HG03521 (cell line): ENCODE data around the gene SRGAP2B.
"Not testable (repeated sequence)": the region's sequence is repeated elsewhere in the genome, so short reads cannot be mapped to it uniquely, and the experiment has no call there.

ENCODE experiments used
- ATAC-seq: cut with Tn5 transposase; IDR thresholded peaks from one replicate; pipeline ENCODE4 v1.9.1; 2021; ENCODE audit warnings: mild to moderate bottlenecking, moderate library complexity; ENCODE audit not compliant: unreplicated experiment

SRGAP2B gene

DNA sequence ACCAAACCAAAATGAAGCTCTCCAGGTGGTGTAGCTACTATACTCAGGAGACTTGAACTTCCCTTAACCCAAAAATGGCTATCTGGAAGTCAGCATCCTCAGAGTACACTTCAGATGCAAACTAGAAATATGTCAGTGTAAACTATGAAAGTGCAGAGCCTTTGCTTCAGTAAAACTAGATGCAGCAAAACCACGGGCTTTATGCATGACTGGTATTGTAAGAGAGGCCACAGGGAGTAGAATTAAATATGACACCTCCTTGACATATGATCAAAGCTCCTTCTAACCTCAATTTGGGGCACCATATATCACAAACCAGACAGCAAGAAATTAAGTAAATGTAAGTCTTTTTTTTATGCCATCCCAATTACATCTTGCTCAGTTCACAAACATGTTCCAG lies 47.6 kb downstream of the SRGAP2B start:
- ATAC-seq = not testable (repeated sequence)

DNA sequence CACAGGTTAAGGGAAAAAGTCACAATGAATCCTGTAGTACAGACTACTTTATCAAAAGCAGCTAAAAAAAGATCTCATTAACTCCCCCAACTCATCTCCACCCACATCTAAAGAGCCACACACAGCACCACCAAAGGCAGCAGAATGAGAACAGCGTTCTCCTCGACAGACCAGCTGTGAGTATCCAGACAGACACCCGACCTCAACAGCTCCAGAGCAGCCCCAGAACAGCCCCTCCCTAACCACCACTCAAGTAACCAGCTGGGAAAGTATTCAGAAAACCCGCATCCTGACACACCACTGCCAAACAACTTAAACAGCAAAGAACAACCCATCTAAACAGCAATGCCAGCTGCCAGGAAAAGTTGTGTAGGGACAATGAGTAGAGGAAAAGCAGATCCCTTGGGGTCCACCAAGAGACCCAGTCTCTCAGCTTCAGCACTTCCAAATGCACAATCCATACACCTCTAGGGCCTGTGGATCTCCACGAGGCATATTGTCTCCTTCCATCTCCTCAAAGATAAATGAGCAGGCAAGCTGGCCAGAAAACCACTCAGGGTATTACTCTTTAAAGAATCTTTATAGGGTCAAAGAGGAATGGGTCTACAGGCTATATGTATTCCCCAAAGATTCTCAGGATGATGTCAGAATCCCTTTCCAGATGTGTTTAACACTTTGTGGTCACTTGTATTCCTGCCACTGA lies 49.4 kb downstream of the SRGAP2B start:
- ATAC-seq = not testable (repeated sequence)

DNA sequence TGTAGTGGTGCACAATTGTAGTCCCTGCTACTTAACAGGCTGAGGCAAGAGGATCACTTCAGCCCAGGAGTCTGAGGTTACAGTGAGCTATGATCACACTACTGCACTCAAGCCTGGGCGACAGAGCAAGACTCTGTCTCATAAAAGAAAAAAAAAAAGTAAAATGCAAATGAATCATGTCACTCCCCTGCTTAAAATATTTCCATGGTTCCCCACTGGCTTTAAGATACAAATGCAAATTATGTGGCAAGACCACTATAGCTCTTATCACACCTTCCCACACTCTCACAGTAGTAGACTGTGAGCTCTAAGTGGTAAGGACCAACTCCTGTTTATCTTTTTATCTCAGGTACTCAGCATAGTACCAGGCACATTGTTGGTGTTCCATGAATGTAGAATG lies 53.6 kb downstream of the SRGAP2B start:
- peak; percentile 94 for ATAC-seq

DNA sequence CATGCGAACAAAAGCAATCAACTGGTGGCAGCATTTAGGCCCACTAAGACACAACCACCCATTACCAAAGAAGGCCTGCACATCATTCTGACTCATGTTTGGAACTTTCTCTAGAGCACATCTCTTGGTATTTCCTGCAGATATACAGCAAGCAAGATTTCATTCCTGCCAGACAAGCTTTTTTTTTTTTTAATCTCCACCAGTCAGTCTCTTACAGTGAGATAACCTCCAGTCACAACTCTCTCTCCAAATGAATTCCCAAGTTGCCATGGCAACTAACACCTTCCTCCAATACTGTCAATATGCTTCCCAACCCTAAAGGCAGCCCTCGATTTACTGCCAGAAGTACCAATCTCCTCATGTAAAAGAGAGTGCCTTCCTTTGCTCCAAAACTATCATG lies 59.1 kb downstream of the SRGAP2B start:
- not testable (repeated sequence) for ATAC-seq

DNA sequence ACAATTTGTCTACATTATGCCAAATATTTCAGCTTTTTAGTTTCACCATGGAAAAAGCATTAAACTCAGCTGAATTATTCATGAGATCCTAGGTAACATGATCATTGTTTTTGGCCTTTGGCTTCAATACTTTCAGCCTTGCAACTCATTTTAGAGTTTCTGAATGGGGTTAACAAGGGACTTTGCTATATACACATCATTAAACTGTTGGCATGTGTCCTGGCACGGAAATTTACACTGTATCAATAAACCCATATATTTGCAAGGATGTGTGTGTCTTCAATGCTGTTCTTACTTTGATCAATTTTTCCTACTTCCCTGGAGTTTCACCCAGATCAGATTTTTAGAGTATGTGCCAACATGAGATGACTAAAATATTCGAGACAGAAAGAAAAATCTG lies 61.6 kb downstream of the SRGAP2B start:
- not testable (repeated sequence) for ATAC-seq

DNA sequence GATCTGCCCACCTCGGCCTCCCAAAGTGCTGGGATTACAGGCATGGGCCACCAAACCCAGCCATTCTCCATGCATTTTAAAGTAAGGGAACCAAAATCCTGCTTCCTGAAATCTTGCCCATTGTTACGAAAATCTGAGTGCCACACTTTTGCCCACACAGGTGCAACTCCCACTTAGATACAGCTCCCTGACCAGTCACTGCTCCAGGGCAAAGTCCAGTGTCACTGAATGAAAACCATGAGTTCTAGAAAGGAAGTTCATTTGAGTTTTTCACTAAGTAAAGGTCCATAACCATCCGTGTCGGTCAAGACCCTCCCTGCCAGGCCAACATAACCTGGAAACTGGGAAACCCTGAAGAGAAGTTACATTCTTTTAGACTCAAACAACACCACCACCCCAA lies 67.9 kb downstream of the SRGAP2B start:
- not testable (repeated sequence) for ATAC-seq

DNA sequence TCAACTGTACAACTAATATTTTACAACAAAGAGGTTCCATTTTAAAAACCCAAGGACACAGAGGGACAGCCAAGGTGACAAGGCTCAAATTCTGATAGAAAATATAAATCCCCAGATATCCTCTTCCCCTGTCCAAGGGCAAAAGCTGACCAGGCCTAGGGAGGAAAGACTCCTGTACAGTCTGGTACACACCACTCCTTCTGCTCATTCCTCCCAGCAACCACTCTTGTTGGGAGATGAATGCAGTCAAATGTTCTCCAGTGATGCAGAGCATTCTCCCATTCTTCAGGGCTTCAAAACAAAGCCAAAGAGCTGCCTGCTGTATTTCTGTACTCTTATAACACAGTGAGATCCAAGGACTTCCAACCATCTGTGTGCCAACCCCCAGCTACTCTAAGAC lies 69.8 kb downstream of the SRGAP2B start:
- not testable (repeated sequence) for ATAC-seq

DNA sequence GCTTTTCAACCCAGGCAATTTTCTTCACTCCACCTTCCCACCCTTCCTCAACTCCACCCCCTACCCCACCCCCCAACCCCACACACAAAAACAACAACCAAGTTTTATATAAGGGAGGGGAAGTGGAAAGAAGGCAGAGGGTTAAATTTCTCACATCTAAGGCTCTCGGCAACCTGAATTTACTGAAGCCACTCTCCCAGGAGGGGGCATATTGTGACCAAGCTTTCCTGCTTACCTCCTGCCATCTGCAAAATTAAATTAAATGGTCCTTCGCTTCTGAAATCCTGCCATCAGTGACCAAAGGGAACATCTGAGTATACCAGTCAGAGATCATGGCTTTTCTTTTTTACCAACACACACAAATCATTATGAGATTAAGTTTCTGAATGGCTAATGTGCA lies 72.9 kb downstream of the SRGAP2B start:
- ATAC-seq = not testable (repeated sequence)

DNA sequence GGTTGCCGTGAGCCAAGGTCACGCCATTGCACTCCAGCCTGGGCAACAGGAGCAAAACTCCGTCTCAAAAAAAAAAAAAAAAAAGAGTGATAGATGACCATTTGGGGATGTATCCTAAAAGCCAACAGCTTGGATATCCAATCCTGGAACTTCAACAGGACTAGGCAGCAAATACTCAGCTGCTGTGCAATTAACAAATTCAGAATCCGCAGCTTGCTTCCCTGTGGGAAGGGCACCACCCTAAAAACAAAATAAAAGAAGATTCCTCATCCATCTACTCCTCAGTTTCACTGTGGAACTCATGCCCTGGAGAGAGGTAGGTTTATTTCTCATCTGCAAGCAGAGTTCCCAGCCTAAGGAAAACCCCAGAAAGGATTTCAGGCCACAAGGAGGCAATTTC lies 73.4 kb downstream of the SRGAP2B start:
- not testable (repeated sequence) for ATAC-seq

DNA sequence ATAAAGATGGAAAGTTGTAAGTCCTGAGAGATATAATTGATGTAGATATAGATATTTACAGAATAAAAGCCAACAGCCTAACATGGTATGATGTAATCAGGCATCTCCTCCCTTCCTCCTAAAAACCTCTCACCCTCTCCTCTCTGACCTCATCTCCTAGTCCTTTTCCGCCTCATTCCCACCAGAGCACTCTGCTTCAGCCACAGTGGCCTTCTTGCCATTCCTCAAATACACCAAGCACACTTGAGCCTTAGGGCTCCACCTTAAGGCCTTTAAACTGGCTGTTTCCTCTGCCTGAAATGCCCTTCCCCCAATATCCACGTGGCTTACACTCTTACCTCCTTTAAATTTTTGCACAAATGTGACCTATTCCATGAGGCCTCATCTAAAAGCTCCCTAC lies 75.4 kb downstream of the SRGAP2B start:
- not testable (repeated sequence) for ATAC-seq

DNA sequence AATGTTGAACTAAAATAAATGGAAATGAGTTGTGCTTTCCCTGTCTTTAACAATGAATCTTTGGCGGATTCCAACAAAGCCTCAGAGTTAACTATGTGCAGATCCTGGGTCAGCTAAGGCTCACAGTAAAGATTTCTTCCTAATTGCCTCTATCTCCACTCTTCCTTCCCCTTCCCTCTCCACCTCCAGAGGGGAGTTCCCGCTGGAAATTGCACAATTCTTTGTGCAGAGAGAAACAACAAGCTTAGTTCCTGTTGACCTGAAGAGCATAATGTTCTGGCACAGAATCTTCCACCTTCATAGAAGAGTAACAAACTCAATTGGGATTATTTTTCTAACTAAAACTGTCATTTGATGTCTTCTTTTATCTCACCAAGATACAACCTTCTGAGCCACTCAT lies 77.4 kb downstream of the SRGAP2B start:
- not testable (repeated sequence) for ATAC-seq

DNA sequence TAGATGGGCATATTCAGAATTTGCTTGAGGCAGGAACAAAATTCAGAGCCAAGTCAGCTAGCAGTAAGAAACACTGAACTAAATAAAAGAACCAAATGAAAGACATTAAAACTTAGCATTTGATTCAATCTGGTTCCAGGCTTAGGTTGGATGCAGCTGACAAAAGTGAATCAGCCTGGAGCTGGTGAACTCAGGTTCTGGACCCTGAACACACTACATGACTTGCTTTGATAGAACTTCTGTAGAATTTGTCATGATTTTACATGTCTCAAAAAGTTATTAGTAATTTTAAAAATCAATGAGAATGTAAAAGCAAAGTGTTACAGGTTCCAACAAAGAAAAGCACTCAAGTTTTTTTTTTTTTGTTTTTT lies 78.7 kb downstream of the SRGAP2B start:
- ATAC-seq = not testable (repeated sequence)

DNA sequence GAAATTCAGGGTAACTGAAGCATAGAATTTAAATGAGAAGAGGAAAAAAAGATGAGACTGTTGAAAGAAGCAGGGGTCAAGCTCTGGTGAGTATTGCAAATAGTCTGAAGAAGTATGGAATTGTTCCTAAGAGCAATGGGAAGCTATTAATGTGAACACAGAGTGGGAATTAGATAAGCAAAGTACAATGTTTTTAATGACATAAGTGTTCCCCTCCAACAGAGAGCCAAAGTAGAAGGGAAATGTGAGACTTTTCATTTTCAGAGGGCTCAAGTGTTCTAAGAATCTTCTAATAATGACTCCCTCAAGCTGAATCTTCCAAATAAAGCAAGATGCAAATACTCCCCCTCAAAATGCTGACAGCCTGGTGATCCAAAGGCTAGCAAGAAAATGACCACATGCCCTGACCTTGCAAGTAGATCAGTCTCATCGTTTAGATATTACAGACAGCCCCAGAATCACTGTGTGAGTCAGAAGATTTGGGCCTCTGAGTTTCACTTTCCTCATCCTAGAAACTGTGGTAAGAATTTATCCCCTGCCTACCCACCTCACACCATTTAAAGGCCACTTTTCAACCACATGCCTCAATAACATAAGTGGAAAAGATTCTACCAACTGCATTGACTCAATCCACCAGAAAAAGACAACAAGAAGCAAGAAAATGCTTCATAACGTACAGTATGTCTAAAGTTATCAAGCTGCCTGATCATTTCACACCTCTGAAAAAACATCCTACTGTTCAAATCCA lies 79.2 kb downstream of the SRGAP2B start:
- peak; percentile 56 for ATAC-seq

DNA sequence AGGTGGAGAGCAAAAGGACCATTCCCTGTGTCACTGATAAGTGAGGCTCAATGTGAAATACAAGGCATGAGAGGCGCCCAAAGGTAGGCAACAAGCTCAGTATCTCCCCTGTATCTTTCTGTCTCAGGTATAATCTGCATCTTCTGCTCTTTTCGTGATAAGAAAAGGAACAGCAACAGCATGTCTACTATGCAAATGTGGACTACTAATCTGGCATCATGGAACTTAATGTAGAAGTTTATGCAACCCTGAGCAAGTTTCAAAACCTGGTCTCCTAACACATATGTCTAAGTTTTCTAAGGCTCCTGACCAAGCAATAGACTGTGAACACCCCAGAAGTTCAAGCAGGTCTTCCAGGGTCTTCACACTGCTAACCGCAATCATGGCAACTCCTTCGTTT lies 81.8 kb downstream of the SRGAP2B start:
- not testable (repeated sequence) for ATAC-seq

DNA sequence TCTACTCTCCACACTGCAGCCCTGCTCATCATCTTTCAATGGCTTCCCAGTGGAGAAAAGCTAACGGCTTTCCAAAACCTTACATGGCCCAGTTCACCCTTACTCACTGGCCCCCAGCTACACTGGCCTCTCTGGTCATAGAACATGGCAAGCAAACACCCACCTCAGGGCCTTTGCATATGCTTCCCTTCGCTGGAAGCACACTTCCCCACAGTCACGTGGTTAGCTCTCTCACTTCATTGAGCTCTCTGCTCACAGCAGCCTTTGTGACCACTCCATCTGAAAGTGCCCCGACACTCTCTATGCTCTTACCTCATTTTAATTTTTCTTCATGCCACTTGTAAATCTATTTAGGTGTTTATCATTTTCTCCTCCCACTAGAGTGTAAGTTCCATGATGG lies 83.3 kb downstream of the SRGAP2B start:
- ATAC-seq = not testable (repeated sequence)

DNA sequence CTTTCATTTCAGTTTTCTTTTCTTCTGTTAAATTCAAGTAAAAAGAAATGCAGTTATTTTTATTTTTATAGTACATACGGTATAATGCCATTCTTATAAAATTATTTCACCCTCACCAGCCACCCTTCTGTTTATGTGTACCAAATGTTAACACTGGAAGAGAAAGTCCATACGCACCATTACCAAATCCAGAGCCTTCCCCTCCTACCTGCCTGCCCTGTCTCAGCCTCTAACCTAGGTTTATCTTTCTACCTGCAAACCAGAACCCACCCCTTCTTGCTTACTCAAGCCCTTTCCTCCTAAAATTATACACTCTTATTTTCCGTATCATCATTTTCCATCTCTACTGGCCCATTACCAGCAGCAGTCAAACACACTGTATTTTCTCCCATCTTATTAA lies 84.5 kb downstream of the SRGAP2B start:
- ATAC-seq = not testable (repeated sequence)

DNA sequence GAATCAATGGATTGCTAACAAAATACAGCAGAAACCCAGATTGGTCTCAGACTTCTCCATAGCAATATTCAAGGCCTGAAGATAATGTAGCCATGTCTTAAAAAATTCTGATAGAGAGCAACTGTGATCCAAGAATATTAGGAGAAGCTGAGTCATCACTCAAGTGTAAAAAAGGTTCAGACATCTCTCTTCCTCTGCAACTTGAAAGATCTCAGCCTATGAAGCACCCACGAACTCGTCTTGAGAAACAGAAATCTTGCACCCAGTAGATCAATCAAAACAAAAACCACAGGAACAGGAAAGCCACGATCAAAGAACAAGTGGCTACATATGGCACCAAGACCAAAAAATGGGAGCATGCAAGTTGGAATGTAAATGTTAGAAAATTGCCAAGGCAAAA lies 85.2 kb downstream of the SRGAP2B start:
- ATAC-seq = not testable (repeated sequence)

DNA sequence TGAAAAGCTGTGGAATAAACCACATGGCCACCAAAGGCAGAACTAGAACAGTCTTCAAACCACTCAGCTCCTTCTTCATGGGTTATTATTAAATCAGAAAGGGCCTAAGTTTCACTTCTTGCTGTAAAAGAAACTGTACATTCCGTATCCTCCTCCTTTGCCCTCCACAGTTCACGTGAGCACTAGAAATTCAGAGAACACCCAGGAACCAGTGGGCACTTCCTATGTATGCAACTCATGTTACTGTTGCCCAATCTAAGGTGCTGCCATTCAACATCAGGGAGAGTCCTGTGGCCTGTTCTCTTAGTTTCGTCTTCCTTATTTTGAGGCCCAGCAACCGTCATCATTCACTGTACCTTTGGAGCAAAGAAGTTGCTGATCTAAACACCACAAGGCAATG lies 86.7 kb downstream of the SRGAP2B start:
- ATAC-seq = peak; percentile 53

DNA sequence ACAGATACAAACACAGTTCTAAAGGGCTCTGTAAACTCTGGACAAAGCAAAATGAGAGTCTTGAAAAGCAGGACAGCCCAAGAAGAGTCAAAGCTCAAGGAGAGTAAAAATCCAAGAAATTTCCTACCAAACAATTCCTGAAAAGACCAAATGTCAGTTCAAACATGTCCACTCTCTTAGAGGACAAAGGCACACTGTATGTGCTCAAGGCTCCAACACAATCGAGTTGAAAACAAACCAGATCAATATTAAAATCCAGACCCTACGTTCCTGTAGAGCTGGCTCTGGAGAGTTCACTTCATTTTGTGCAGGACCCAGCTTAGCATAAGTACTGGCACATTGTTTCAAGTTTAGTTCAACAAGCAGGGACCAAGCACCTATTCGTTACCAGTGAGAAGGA lies 90.0 kb downstream of the SRGAP2B start:
- ATAC-seq = not testable (repeated sequence)

DNA sequence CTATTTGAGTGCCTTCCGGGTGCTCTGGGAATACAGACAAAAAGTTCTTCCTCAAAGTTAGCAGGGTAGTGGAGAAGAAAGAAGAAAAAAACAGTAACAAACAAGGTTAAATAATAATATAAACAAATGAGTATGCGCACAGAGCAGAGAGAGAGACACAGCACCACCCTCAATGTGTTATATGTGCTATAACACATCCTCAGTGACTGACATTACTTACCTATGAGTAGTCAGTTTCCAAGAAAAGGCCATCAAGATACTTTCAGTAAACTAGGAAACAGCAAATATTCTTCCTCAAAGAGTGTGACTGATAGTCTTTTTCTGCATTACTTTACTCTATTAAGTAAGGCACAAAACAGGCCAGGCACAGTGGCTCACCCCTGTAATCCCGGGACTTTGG lies 93.7 kb downstream of the SRGAP2B start:
- not testable (repeated sequence) for ATAC-seq

DNA sequence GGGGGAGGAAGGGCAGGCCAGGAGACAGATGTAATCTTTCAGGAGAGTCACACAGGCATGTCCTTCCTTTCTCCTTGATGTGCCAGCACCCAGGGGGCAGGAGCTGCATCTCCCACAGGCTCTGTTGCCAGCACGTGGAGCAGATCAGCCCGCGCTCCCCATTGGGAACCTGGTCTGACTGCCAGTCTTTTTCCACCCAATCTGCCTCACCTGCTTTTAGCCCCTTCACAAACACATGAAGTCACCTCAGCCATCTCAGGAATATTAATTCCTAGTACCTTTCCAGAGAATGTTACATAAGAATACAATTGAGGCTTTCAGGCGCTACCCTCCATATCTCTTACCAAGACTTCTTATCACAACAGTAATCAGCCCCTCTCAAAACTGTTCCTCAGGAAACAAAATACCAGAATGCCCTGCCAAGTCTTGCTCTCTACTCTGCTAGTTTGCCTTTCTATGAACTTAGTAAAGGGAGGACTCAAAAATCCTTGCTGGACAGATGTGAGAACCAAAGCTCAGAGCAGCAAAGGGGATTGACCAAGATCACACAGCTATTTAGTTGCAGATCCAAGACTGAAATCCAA lies 94.3 kb downstream of the SRGAP2B start:
- not testable (repeated sequence) for ATAC-seq
